Measurements from ENCODE around the gene NFIB.

NFIB gene

DNA sequence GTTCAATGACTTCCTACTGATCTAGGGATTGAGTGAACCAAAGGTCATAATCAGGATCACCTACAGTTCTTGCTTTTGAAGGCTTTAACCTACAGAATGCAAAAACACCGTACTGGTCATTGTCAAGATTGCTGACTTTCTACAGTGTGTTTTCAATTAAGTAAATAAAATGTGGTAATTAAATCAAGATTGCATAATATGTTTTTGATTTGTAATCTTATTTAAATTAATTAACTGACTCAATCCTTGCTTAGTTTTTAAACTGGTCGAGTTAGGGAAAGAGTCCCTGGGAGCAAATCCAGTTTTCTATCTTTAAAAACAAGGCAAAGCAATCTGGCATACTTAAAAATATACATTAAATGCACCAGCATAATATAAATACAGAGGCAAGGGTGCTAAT lies 125.9 kb downstream of the NFIB start:
- no peaks in the 10 kb centered on the region for H3K4me1 ChIP-seq (ENCODE audit: insufficient read depth, low read length, poor library complexity, severe bottlenecking)
- no peak for TF ChIP-seq CTCF (conservative IDR thresholded peaks at IDR 0.05; ENCODE audit: low read length)
- TF ChIP-seq EZH2phosphoT487 (IDR thresholded peaks at IDR 0.05; ENCODE audit: borderline replicate concordance) = no peak
- no peak overlapping the region for H3K9ac ChIP-seq (ENCODE audit: low read depth, low read length, poor library complexity, severe bottlenecking)

DNA sequence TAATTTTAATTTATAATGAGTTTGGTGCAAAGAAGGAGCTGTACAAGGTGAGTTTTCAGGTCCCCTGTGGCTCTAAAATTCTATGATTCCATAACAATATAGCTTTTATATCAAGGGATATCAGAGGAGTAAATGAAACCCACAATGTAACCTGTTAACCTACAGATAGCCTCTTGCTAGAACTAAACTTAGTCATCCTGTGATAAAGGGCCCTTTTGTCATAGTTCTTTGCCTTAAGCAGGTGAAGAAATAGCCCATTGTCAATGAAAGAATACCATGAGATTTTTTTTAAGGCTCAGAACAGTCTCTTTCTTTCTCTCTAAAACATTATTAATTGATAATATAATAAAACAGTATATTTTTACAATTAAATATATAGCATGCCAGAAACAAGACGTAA lies 127.8 kb downstream of the NFIB start:
- Histone ChIP-seq H3F3A (ENCODE audit: low read depth) (no peaks in the 10 kb centered on the region), H3K36me3 (ENCODE audit: insufficient read depth, low read length) (no peaks in the 10 kb centered on the region), H3K79me2 (ENCODE audit: insufficient read depth, low read length) (no peaks in the 10 kb centered on the region), H3K4me3 (ENCODE audit: low read length, poor library complexity, severe bottlenecking) (no peak overlapping the region), H3K4me2 (ENCODE audit: low read depth, low read length, poor library complexity, severe bottlenecking) (no peak overlapping the region), H3K4me1 (ENCODE audit: insufficient read depth, low read length, poor library complexity, severe bottlenecking) (peaks cover 13% of the 10 kb centered on the region), H3K9me2 (replicated peaks; ENCODE audit: low read depth, low read length) (no peaks in the 10 kb centered on the region), H3K27me3 (ENCODE audit: insufficient read depth, low read length, poor library complexity, severe bottlenecking) (peaks cover 25% of the 10 kb centered on the region), H3K9me3 (ENCODE audit: insufficient read depth, low read depth, low read length) (no peaks in the 10 kb centered on the region), H3K9ac (ENCODE audit: low read depth, low read length, poor library complexity, severe bottlenecking) (no peak overlapping the region), H4K20me1 (ENCODE audit: insufficient read depth, low read length, poor library complexity, severe bottlenecking) (no peaks in the 10 kb centered on the region), H2AFZ (ENCODE audit: low read length) (no peak overlapping the region)
- TF ChIP-seq EZH2phosphoT487 (IDR thresholded peaks at IDR 0.05; ENCODE audit: borderline replicate concordance) = no peak
- TF ChIP-seq CTCF (conservative IDR thresholded peaks at IDR 0.05; ENCODE audit: low read length) = no peak

More for the DNA sequence above, 125.9 kb downstream of the NFIB start:
- H3K36me3 ChIP-seq (ENCODE audit: insufficient read depth, low read length) = no peaks in the 10 kb centered on the region
- H3K9me2 ChIP-seq (replicated peaks; ENCODE audit: low read depth, low read length) = no peaks in the 10 kb centered on the region
- no peaks in the 10 kb centered on the region for H3F3A ChIP-seq (ENCODE audit: low read depth)
- no peaks in the 10 kb centered on the region for H3K79me2 ChIP-seq (ENCODE audit: insufficient read depth, low read length)
- peaks cover 25% of the 10 kb centered on the region for H3K27me3 ChIP-seq (ENCODE audit: insufficient read depth, low read length, poor library complexity, severe bottlenecking)
- no peaks in the 10 kb centered on the region for H3K9me3 ChIP-seq (ENCODE audit: insufficient read depth, low read depth, low read length)
- no peak overlapping the region for H3K4me2 ChIP-seq (ENCODE audit: low read depth, low read length, poor library complexity, severe bottlenecking)
- no peak overlapping the region for H2AFZ ChIP-seq (ENCODE audit: low read length)
- H4K20me1 ChIP-seq (ENCODE audit: insufficient read depth, low read length, poor library complexity, severe bottlenecking) = no peaks in the 10 kb centered on the region
- no peak overlapping the region for H3K4me3 ChIP-seq (ENCODE audit: low read length, poor library complexity, severe bottlenecking)

- Histone ChIP-seq H4K20me1 (ENCODE audit: insufficient read depth, low read length, poor library complexity, severe bottlenecking) (no peaks in the 10 kb centered on the region), H3K4me3 (ENCODE audit: low read length, poor library complexity, severe bottlenecking) (no peak overlapping the region), H3K4me1 (ENCODE audit: insufficient read depth, low read length, poor library complexity, severe bottlenecking) (peaks cover 13% of the 10 kb centered on the region), H3F3A (ENCODE audit: low read depth) (no peaks in the 10 kb centered on the region), H2AFZ (ENCODE audit: low read length) (no peak overlapping the region), H3K9ac (ENCODE audit: low read depth, low read length, poor library complexity, severe bottlenecking) (no peak overlapping the region), H3K36me3 (ENCODE audit: insufficient read depth, low read length) (no peaks in the 10 kb centered on the region), H3K79me2 (ENCODE audit: insufficient read depth, low read length) (no peaks in the 10 kb centered on the region), H3K9me3 (ENCODE audit: insufficient read depth, low read depth, low read length) (no peaks in the 10 kb centered on the region), H3K4me2 (ENCODE audit: low read depth, low read length, poor library complexity, severe bottlenecking) (no peak overlapping the region), H3K27me3 (ENCODE audit: insufficient read depth, low read length, poor library complexity, severe bottlenecking) (peaks cover 28% of the 10 kb centered on the region), H3K9me2 (replicated peaks; ENCODE audit: low read depth, low read length) (no peaks in the 10 kb centered on the region)
- TF ChIP-seq CTCF (conservative IDR thresholded peaks at IDR 0.05; ENCODE audit: low read length) = no peak
- TF ChIP-seq EZH2phosphoT487 (IDR thresholded peaks at IDR 0.05; ENCODE audit: borderline replicate concordance) = no peak
Measured at GRCh38 chr9:14185016-14185415, 128.9 kb downstream of the NFIB start.
